ENCODE results near the gene KDELR3. TPM values are rescaled to one million over a fixed set of nuclear protein-coding genes. Genes with fewer than 3 reads are reported as not detected.

KDELR3 gene
- total and polyA plus RNA-seq, 2 of the 8 experiments (the other 6 are each of a cell fraction or from before 2014, with no cell fraction given) = 7.9 to 13.0 TPM

DNA sequence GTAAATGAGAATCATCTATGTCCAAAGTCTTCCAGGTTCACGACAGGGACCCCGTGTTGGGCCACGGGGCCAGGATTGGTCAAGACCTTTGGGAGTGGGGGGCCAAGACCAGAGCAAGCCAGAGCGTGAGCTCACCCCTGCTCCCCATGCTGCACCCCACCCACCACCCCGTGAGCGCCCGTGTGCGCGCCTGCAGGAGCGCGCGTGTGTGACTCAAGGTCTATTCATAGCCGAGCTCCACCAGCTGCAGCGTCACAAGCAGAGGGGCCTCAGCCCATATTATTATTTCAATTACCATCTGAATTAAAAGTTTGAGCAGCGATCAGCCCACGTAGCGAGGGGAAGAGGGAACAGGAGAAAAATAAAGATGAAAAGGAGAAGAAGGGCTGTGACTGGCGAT is 18.1 kb upstream of the KDELR3 start:
- DNase-seq (ENCODE audit: low read depth in 1 of 2, low spot score in 2 of 2) (no peak), FAIRE-seq (no peak)
- Histone ChIP-seq H3K79me1 (ENCODE audit: low read depth, low read length) (no peaks in the 10 kb centered on the region), H3K4me3 (ENCODE audit: extremely low read depth in 1 of 4, insufficient read depth in 2 of 4, low read depth in 3 of 4, low read length in 4 of 4) (no peak overlapping the region), H4K91ac (replicated peaks; ENCODE audit: insufficient read length, low read length) (no peak overlapping the region), H2BK20ac (ENCODE audit: low read length) (no peak overlapping the region), H4K5ac (ENCODE audit: insufficient read length, low read depth, low read length) (no peak overlapping the region), H3K9ac (replicated peaks in 1 of 4; ENCODE audit: extremely low read depth in 1 of 4, low read depth in 3 of 4, low read length in 3 of 4) (no peak overlapping the region), H3K23me2 (ENCODE audit: low read depth, low read length) (peaks cover 10% of the 10 kb centered on the region; the same call in 1 of the 2 replicates), H3K18ac (ENCODE audit: extremely low read depth, low read length) (no peak overlapping the region), H3K79me2 (ENCODE audit: control insufficient read depth in 1 of 2, insufficient read depth in 2 of 2, low read length in 2 of 2) (no peaks in the 10 kb centered on the region), H2BK5ac (ENCODE audit: low read depth, low read length) (no peak overlapping the region), H2BK12ac (ENCODE audit: low read depth, low read length) (no peak overlapping the region), H3K4ac (replicated peaks; ENCODE audit: insufficient read length, low read depth, low read length) (no peak overlapping the region), H3K36me3 (ENCODE audit: control insufficient read depth in 2 of 4, insufficient read depth in 4 of 4, low read length in 3 of 4) (no peaks in the 10 kb centered on the region; a peak in 1 of 8 replicates), H2BK15ac (ENCODE audit: low read length) (peak overlapping the region; percentile 23; the same call in 1 of the 2 replicates), H2AK5ac (ENCODE audit: low read depth, low read length) (no peak overlapping the region), H3K56ac (replicated peaks; ENCODE audit: insufficient read length, low read depth, low read length) (no peak overlapping the region), H3K9me3 (ENCODE audit: insufficient read depth in 2 of 2, low read depth in 1 of 2, low read length in 1 of 2) (no peaks in the 10 kb centered on the region), H3K4me2 (ENCODE audit: insufficient read depth in 1 of 2, low read depth in 2 of 2, low read length in 2 of 2) (no peak overlapping the region), H4K20me1 (replicated peaks in 1 of 2; ENCODE audit: control insufficient read depth in 1 of 2, insufficient read depth in 2 of 2, low read length in 2 of 2) (peaks cover 5 to 10% of the 10 kb centered on the region in 2 experiments), H2AFZ (ENCODE audit: low read length) (no peak overlapping the region), H3K27me3 (replicated peaks in 1 of 4; ENCODE audit: control insufficient read depth in 3 of 4, extremely low read depth in 1 of 4, insufficient read depth in 3 of 4, low read length in 3 of 4) (peaks cover 11 to 25% (median 21%) of the 10 kb centered on the region in 4 experiments), H4K8ac (ENCODE audit: extremely low read depth, insufficient read depth, low read length) (no peak overlapping the region), H2BK120ac (replicated peaks; ENCODE audit: low read depth, low read length) (no peak overlapping the region), H3K27ac (ENCODE audit: low read depth, low read length) (no peak overlapping the region), H3K14ac (ENCODE audit: insufficient read length) (no peak overlapping the region), H3K23ac (ENCODE audit: insufficient read length) (no peak overlapping the region), H3K4me1 (replicated peaks in 1 of 4; ENCODE audit: control insufficient read depth in 3 of 4, insufficient read depth in 4 of 4, low read length in 3 of 4) (peaks cover 0 to 16% (median 8%) of the 10 kb centered on the region in 4 experiments; a peak in 6 of 7 replicates)
- no peak for TF ChIP-seq RNF2 (IDR thresholded peaks at IDR 0.05; ENCODE audit: borderline replicate concordance, low read depth, low read length, missing control alignments, poor library complexity, severe bottlenecking)
- WGBS, 2 experiments (ENCODE audit: extremely low coverage in 1 of 2, insufficient coverage in 1 of 2, insufficient read length in 1 of 2, insufficient replicate concordance in 2 of 2, low coverage in 1 of 2, low lambda C conversion rate in 2 of 2, missing lambda C conversion rate in 1 of 2) = 81% methylated on average over 18 of the region's 18 CpGs; no CpG with 5 or more reads in 1 of the 2 experiments
- POLR2A ChIA-PET (ENCODE audit: partially characterized antibody) = interaction anchor here (0.5 to 3.5 kb wide), 3 partner anchors 14 to 41 kb away, joined by 3 to 14 read pairs (median 4); no protein-coding TSS in a partner anchor
- CTCF ChIA-PET (ENCODE audit: partially characterized antibody) = interaction anchor here (7.4 kb wide), 1 partner anchor 15 kb away, joined by 78 read pairs; no protein-coding TSS in a partner anchor
